ENCODE data around the gene KRT6C.
"Not testable (repeated sequence)": the region's sequence is repeated elsewhere in the genome, so short reads cannot be mapped to it uniquely, and the experiment has no call there.

KRT6C gene

DNA sequence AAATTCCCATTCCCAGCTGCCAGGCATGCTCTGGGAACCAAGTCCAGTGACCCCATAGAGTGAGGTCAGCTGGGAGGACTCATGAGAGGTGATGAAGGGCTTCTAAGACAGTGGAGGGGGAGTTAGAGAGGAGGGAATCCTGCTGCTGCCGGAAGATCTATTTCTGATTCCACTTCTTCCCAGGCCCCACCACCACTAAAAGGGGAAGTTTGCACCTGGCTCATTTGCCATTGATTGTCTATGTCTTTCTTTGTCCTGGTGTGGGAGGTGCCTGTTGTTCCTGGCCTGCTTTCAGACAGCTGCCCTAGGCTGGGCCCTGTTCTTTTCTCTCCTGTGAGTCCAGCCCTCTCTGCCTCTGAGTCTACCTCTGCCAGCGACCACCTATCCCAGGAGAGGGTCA lies 22.4 kb upstream of the KRT6C start:
- Histone ChIP-seq H3K36me3 (ENCODE audit: control insufficient read depth, insufficient read depth, low read length) (no peaks in the 10 kb centered on the region), H3K9me3 (ENCODE audit: control insufficient read depth, low read length) (no peaks in the 10 kb centered on the region), H3K4me3 (ENCODE audit: low read length) (no peak overlapping the region), H3K9ac (ENCODE audit: low read length) (no peak overlapping the region), H3K4me1 (ENCODE audit: control insufficient read depth, insufficient read depth, low read length) (no peaks in the 10 kb centered on the region), H3K27me3 (ENCODE audit: control insufficient read depth, insufficient read depth, low read length) (no peaks in the 10 kb centered on the region)

DNA sequence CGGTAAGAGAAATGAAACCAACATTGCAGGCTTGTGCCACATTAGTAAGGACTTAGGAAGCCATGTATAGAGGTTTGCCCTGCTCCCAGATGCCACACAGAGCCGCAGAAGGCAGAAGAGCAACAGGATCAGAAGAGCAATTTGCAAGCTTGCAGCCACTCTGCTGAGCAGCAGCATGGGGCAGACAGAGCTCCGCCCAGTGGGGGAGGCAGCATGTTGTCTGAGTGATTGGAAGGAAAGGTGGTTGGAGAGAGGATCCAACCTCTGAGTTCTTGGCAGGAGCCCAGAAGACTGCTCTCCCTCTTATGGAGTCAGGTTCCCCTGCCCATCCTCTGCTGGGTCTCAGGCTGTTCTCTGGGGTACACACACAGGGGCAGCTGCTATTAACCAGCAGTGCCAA lies 21.8 kb upstream of the KRT6C start:
- H3K36me3 ChIP-seq (ENCODE audit: control insufficient read depth, insufficient read depth, low read length) = no peaks in the 10 kb centered on the region
- H3K9ac ChIP-seq (ENCODE audit: low read length) = no peak overlapping the region
- no peak overlapping the region for H3K4me3 ChIP-seq (ENCODE audit: low read length)
- no peaks in the 10 kb centered on the region for H3K27me3 ChIP-seq (ENCODE audit: control insufficient read depth, insufficient read depth, low read length)
- no peaks in the 10 kb centered on the region for H3K9me3 ChIP-seq (ENCODE audit: control insufficient read depth, low read length)
- no peaks in the 10 kb centered on the region for H3K4me1 ChIP-seq (ENCODE audit: control insufficient read depth, insufficient read depth, low read length)

DNA sequence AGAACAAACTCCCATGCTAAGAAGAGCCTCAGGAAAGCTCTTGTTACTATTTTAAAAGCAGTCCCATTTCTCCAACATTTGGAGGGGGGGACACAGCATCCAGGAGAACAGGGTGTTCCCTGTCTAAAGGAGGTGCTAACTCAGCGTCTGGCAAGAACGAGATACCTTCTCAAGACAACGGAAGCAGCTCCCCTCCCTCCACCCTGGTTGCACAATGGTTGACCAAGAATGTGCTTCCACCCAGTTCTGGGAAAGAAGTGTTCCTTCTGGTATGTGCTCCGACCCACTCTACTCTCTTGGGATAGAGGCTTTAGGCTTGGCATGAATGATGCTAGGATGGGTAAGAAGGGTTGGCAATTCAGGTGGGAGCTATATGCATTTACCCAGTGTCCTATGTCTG lies 20.9 kb upstream of the KRT6C start:
- no peak overlapping the region for H3K9ac ChIP-seq (ENCODE audit: low read length)
- no peaks in the 10 kb centered on the region for H3K9me3 ChIP-seq (ENCODE audit: control insufficient read depth, low read length)
- H3K4me3 ChIP-seq (ENCODE audit: low read length) = no peak overlapping the region
- H3K4me1 ChIP-seq (ENCODE audit: control insufficient read depth, insufficient read depth, low read length) = no peaks in the 10 kb centered on the region
- H3K36me3 ChIP-seq (ENCODE audit: control insufficient read depth, insufficient read depth, low read length) = no peaks in the 10 kb centered on the region
- no peaks in the 10 kb centered on the region for H3K27me3 ChIP-seq (ENCODE audit: control insufficient read depth, insufficient read depth, low read length)

DNA sequence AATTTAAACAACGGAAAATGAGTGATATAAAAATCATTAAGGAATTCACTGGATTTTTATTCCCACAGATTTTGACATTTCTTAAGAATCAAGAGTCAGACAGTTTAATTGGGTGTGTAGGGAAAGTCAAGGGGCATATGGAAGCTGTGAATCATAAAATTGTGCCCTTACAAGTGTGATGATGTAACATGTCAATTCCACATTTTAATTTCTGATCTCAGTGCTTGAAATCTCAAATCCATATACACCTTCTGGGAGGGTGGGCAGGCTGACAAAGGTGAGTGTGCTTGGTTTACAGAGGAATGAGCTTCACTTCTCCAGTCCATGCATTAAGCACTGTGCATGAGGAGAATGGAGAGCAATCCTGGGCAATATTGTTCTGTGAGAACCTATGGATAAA lies 20.5 kb upstream of the KRT6C start:
- H3K4me3 ChIP-seq (ENCODE audit: low read length) = no peak overlapping the region
- no peak overlapping the region for H3K9ac ChIP-seq (ENCODE audit: low read length)
- no peaks in the 10 kb centered on the region for H3K4me1 ChIP-seq (ENCODE audit: control insufficient read depth, insufficient read depth, low read length)
- no peaks in the 10 kb centered on the region for H3K36me3 ChIP-seq (ENCODE audit: control insufficient read depth, insufficient read depth, low read length)
- H3K27me3 ChIP-seq (ENCODE audit: control insufficient read depth, insufficient read depth, low read length) = no peaks in the 10 kb centered on the region
- H3K9me3 ChIP-seq (ENCODE audit: control insufficient read depth, low read length) = no peaks in the 10 kb centered on the region

DNA sequence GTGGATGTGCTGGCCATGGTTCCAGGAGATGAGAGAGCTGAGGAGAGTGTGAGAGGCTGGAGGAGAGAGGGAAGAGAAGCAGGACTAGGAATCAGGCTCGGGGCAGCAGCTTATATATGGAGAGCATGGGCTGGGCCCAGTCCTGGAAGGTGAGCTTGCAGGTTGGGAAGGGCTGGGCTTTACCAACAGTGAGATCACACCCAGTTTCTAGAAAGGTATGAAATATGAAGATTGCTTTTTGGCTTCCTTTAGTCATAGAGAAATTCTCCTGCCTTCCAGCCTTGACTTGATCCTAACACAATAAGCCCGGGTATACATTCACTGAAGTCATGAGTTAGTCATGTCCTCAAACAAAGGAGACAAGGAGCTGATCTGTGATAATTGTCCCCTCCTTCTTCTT lies 19.6 kb upstream of the KRT6C start, which contains the start of gene KRT6A:
TSS of gene KRT6A (minus strand) at position 86 of the 400 bp plus-strand sequence. CDS start at position 17, 69 bp downstream.
- H3K27me3 ChIP-seq (ENCODE audit: control insufficient read depth, insufficient read depth, low read length) = no peaks in the 10 kb centered on the region
- H3K4me1 ChIP-seq (ENCODE audit: control insufficient read depth, insufficient read depth, low read length) = no peaks in the 10 kb centered on the region
- H3K9ac ChIP-seq (ENCODE audit: low read length) = no peak within 1 kb of the TSS
- H3K36me3 ChIP-seq (ENCODE audit: control insufficient read depth, insufficient read depth, low read length) = no peaks in the 10 kb centered on the region
- H3K4me3 ChIP-seq (ENCODE audit: low read length) = no peak within 1 kb of the TSS
- no peaks in the 10 kb centered on the region for H3K9me3 ChIP-seq (ENCODE audit: control insufficient read depth, low read length)

DNA sequence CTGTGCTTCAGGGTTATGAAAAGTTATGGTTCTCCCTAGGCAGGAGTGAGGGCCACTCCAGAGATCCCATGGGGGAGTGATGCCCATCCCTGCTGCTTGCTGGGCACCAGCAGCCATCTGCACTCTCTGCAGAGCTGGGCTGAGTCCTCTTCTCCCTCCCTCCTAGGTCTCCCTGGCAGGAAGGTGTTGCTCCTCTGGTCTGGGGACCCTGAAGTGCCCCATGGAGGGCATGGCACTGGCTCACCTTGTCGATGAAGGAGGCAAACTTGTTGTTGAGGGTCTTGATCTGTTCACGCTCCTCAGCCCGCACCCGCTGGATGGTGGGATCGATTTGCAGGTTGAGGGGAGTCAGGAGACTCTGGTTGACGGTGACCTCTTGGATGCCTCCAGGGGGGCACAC lies 18.8 kb upstream of the KRT6C start:
- H3K4me1 ChIP-seq (ENCODE audit: control insufficient read depth, insufficient read depth, low read length); H3K9ac ChIP-seq (ENCODE audit: low read length); H3K36me3 ChIP-seq (ENCODE audit: control insufficient read depth, insufficient read depth, low read length); H3K4me3 ChIP-seq (ENCODE audit: low read length); H3K27me3 ChIP-seq (ENCODE audit: control insufficient read depth, insufficient read depth, low read length); H3K9me3 ChIP-seq (ENCODE audit: control insufficient read depth, low read length): not testable (repeated sequence)

DNA sequence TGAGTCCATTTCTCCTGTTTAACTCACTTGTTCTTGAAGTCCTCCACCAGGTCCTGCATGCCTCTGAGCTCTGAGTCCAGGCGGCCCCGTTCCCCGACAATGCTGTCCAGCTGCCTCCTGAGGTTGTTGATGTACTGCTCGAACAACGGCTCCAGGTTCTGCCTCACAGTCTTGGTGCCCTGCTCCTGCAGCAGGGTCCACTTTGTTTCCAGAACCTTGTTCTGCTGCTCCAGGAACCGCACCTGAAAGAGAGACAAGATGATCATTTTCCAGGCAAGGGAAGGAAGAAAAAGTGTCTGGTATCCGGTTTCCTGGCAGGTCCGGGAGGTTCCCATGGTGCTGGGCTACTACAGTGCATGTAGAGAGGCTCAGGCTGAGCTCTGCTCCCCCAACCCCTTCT lies 17.9 kb upstream of the KRT6C start:
- not testable (repeated sequence) for H3K9me3 ChIP-seq (ENCODE audit: control insufficient read depth, low read length); H3K36me3 ChIP-seq (ENCODE audit: control insufficient read depth, insufficient read depth, low read length); H3K4me1 ChIP-seq (ENCODE audit: control insufficient read depth, insufficient read depth, low read length); H3K4me3 ChIP-seq (ENCODE audit: low read length); H3K9ac ChIP-seq (ENCODE audit: low read length); H3K27me3 ChIP-seq (ENCODE audit: control insufficient read depth, insufficient read depth, low read length)

DNA sequence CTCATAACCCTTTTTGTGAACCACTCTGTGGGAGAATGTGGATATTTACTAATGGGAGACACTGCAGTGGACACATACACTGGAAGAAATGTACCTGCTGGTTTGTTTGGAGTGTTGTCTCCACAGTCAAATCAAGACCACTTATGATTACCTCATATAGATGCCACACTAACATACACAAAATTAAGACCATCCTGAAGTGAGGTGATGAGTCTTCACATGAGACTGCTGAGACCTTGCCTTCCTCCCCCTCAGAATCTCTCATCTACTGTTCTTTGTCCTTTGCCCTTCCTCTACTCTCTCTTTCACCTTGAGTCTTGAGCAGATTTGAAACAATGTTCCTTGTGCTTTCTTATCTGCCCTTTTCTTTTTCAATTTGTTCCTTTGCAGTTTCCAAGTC lies 15.1 kb upstream of the KRT6C start:
- Histone ChIP-seq H3K9me3 (ENCODE audit: control insufficient read depth, low read length) (no peaks in the 10 kb centered on the region), H3K36me3 (ENCODE audit: control insufficient read depth, insufficient read depth, low read length) (no peaks in the 10 kb centered on the region), H3K9ac (ENCODE audit: low read length) (no peak overlapping the region), H3K4me1 (ENCODE audit: control insufficient read depth, insufficient read depth, low read length) (no peaks in the 10 kb centered on the region), H3K4me3 (ENCODE audit: low read length) (no peak overlapping the region), H3K27me3 (ENCODE audit: control insufficient read depth, insufficient read depth, low read length) (no peaks in the 10 kb centered on the region)

DNA sequence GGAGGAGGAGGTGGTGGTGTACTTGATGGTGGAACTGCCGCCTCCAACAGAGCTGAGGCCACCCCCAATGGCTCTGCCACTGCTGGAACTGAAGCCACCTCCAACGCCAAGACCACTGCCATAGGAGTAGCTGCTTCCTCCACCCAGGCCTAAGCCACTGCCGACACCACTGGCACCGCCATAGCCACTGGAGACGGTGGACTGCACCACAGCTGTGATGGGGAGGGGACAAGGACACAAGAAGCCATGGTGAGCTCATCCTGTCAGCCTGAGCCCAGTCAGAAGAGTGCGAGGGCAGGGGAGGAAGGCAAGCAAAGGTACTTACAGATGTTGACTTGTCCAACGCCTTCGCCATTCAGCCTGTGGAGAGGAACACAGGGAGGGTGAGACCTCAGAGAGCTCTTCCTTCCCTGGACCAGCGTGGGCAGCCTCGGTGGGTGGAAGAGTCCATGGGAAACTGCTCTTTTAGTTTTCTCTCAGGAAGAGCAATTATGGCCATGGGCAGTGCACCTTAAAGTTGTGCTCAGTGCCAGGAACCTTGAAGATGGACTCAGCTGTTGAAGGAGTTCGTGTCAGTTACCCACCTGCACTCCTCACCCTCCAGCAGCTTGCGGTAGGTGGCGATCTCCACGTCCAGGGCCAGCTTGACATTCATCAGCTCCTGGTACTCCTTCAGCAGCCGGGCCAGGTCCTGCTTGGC lies 14.3 kb upstream of the KRT6C start:
- not testable (repeated sequence) for H3K4me3 ChIP-seq (ENCODE audit: low read length); H3K27me3 ChIP-seq (ENCODE audit: control insufficient read depth, insufficient read depth, low read length); H3K36me3 ChIP-seq (ENCODE audit: control insufficient read depth, insufficient read depth, low read length); H3K9me3 ChIP-seq (ENCODE audit: control insufficient read depth, low read length); H3K4me1 ChIP-seq (ENCODE audit: control insufficient read depth, insufficient read depth, low read length); H3K9ac ChIP-seq (ENCODE audit: low read length)

DNA sequence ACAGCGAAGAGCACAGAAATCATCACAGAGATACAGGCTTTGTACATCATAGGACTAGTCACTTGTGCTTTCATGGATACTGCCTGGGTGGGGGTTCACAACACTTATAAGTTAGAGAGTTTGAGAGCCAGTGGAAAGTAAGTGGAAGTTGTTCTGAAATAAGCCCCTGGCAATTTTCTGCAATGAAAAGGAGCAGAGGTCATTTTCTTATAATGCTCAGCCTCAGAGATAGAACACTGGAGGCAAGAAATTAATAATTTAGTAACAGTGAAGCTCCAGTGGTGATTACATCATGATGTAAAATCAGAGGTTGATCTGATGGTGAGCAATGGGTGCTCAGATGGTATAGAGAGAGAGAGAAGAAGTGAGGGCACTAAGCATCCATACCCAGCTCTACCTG lies 13.6 kb upstream of the KRT6C start:
- H3K4me3 ChIP-seq (ENCODE audit: low read length) = no peak overlapping the region

DNA sequence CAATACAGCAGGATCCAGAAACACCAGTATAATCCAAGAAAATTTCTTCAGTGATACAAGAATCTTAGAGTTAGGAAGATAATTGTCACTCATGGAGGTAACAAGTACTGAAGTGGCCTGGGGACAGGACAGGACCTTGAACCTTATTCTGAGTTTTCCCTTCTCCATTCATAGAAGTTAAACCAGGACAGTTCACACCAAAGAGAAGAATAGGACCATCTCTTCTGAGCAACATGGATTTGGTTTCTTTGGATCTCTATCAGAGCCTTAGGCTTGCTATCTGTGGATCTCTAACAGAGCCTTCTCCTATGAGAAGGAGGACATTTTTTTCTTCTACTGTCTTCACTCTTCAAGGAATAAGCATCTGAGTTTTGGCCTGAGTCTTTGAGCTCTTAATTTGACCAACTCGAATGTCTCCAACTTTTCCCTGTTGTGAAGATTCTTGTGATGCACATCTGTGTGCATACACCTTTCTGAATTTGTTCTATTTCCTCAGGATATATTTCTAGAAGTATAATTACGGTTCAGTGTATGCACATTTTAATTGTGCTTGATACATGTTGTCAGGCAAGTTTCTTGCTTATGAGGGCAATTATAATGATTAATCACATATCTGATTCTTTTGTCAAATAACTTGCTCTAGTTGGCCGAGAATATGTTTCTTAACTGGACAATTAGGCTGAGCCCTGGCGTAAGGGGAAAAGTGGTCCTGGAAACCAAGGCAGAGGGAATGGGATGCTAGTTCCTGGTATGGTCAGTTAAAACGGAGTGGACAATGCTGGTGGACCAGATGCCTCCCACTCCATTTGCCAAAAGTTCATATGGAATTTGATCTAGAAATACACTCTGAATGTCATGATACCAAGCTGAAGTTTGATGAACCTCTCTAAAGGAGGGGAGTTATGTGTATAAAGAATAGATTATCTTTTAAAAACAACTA lies 12.8 kb upstream of the KRT6C start:
- Histone ChIP-seq H3K9me3 (ENCODE audit: control insufficient read depth, low read length) (no peaks in the 10 kb centered on the region), H3K36me3 (ENCODE audit: control insufficient read depth, insufficient read depth, low read length) (no peaks in the 10 kb centered on the region), H3K4me1 (ENCODE audit: control insufficient read depth, insufficient read depth, low read length) (no peaks in the 10 kb centered on the region), H3K4me3 (ENCODE audit: low read length) (no peak overlapping the region), H3K27me3 (ENCODE audit: control insufficient read depth, insufficient read depth, low read length) (no peaks in the 10 kb centered on the region), H3K9ac (ENCODE audit: low read length) (no peak overlapping the region)

More for the DNA sequence above, 13.6 kb upstream of the KRT6C start:
- H3K27me3 ChIP-seq (ENCODE audit: control insufficient read depth, insufficient read depth, low read length) = no peaks in the 10 kb centered on the region
- H3K9ac ChIP-seq (ENCODE audit: low read length) = no peak overlapping the region
- H3K4me1 ChIP-seq (ENCODE audit: control insufficient read depth, insufficient read depth, low read length) = no peaks in the 10 kb centered on the region
- no peaks in the 10 kb centered on the region for H3K36me3 ChIP-seq (ENCODE audit: control insufficient read depth, insufficient read depth, low read length)
- H3K9me3 ChIP-seq (ENCODE audit: control insufficient read depth, low read length) = no peaks in the 10 kb centered on the region

DNA sequence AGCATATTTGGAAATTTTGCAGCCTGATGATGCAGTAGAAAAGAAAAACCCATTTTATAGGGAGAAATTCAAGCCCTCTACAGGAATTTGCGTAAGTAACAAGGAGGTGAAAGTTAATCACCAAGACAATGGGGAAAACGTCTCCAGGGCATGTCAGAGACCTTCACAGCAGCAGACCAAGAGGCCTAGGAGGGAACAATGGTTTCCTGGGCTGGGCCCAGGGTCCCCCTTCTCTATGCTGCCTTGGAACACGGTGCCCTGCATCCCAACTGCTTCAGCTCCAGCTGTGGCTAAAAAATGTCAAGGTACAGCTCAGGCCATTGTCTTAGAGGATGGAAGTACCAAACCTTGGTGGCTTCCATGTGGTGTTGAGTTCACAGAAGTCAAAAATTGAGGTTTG lies 6.5 kb upstream of the KRT6C start:
- no peaks in the 10 kb centered on the region for H3K4me1 ChIP-seq (ENCODE audit: control insufficient read depth, insufficient read depth, low read length)
- H3K4me3 ChIP-seq (ENCODE audit: low read length) = no peak overlapping the region
- no peaks in the 10 kb centered on the region for H3K27me3 ChIP-seq (ENCODE audit: control insufficient read depth, insufficient read depth, low read length)
- H3K9ac ChIP-seq (ENCODE audit: low read length) = no peak overlapping the region
- no peaks in the 10 kb centered on the region for H3K36me3 ChIP-seq (ENCODE audit: control insufficient read depth, insufficient read depth, low read length)
- no peaks in the 10 kb centered on the region for H3K9me3 ChIP-seq (ENCODE audit: control insufficient read depth, low read length)

Measured in mucosa of stomach (tissue), 1 donor.